GM10266 (cell line): ENCODE results near the gene KLHDC3.
A peak's percentile ranks its signal among the peaks of the same experiment; 100 is the strongest.

Source experiments
- DNase-seq: peaks from one replicate; pipeline ENCODE4 v3.0.0; 2012; ENCODE audit errors: extremely low spot score
- CTCF ChIP-seq: IDR thresholded peaks from 2 replicates; pipeline ENCODE4 v1.5.1; 2012; ENCODE audit warnings: mild to moderate bottlenecking, low read depth; ENCODE audit not compliant: control insufficient read depth, insufficient read depth; ENCODE audit errors: missing control alignments

Gene KLHDC3

DNA sequence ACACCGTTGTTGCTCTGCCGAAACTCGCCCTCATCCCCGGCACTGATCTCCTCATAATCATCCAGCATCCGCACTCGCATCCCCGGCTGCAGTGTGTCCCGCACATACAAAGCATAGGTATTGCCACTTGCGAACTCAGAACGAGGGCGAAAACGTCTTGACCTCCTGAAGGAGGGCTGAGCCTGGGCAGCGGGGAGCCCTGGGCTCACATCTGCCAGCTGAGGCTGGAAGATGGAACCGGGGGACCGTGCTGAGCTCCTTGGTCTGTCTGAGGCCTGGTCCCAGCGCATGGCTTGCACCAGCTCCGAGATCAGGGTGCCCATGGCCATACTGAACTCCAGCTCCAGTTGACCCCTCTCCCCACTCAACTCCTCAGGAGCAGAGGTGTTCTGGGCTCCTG is 36.9 kb downstream of the KLHDC3 start:
- no peak for TF ChIP-seq CTCF
- DNase-seq, result no peak

- no peak for DNase-seq
- TF ChIP-seq CTCF, result no peak
Measured at GRCh38 chr6:43052225-43052841, 38.3 kb downstream of the KLHDC3 start.

- no peak for TF ChIP-seq CTCF
- peak; percentile 36 for DNase-seq
Measured at GRCh38 chr6:43052842-43053544, 38.9 kb downstream of the KLHDC3 start.

GRCh38 chr6:43053545-43054205 is 39.6 kb downstream of the KLHDC3 start, which contains the start of gene CUL7:
CUL7 (minus strand) TSS chr6:43053851; CDS start chr6:43052788, 1,063 bp downstream.
- peak; percentile 94 for DNase-seq
- no peak for TF ChIP-seq CTCF

DNA sequence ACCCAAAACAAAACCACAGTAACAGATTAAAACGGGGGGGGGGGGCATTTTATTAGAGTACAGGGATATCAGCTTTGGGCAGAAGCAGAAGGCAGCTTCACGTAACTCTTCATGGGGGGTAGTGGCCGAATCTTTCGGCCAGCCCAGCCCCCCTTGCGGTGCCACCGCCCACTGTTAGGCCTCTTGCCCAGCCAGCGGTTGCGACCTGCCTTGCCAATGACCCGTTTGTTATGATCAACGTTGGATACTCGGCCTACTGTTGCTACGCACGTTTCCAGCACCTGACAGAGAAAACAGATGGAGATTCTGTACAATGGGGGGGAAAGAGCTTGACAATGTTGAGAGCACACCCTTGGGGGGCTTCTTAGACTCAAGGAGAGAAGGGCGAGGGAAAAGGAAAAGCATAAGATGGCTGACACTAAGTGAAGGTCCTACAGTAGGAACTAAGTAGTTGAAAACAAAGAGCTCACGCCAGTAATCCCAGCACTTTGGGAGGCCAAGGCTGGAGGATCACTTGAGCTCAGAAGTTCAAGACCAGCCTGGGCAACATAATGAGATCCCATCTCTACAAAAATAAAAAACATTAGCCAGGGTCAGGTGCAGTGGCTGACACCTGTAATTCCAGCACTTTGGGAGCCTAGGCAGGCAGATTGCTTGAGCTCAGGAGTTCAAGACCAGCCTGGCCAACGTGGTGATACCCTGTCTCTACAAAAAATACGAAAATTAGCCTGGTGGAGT is 40.3 kb downstream of the KLHDC3 start:
- no peak for DNase-seq
- no peak for TF ChIP-seq CTCF

GRCh38 chr6:43055966-43056365 is 41.9 kb downstream of the KLHDC3 start:
- TF ChIP-seq CTCF, result no peak
- no peak for DNase-seq
